Uterus (tissue), 4 donors: Measurements from ENCODE around the gene ZNF438. TPM values are rescaled to one million over a fixed set of nuclear protein-coding genes. Genes with fewer than 3 reads are reported as not detected.
"Not testable (repeated sequence)": the region's sequence is repeated elsewhere in the genome, so short reads cannot be mapped to it uniquely, and the experiment has no call there.

ENCODE experiments used
- DNase-seq, 2 donors: peaks; one replicate each; pipeline ENCODE4 v3.0.0-alpha.2; 2019 to 2020
- H3K27ac ChIP-seq, 2 donors: fragments of 200-600 bp; sonication (generic); 1 replicate in 1 of 2; 2 replicates in 1 of 2; pipeline ENCODE4 v1.5.1; 2016 to 2018
- H3K27me3 ChIP-seq, 2 donors: fragments of 200-600 bp; sonication (generic); one replicate each; pipeline ENCODE4 v1.5.1; 2018 to 2019; ENCODE audit warnings: control low read depth in 1 of 2
- H3K36me3 ChIP-seq, 2 donors: fragments of 200-600 bp; sonication (generic); one replicate each; pipeline ENCODE4 v1.5.1; 2019; ENCODE audit warnings: control low read depth in 1 of 2
- H3K4me1 ChIP-seq, 2 donors: fragments of 200-600 bp; sonication (generic); one replicate each; pipeline ENCODE4 v1.5.1; 2018 to 2019; ENCODE audit warnings: control low read depth in 1 of 2
- H3K4me3 ChIP-seq, 2 donors: fragments of 200-600 bp; sonication (generic); 1 replicate in 1 of 2; 2 replicates in 1 of 2; pipeline ENCODE4 v1.5.1; 2018 to 2019; ENCODE audit warnings: mild to moderate bottlenecking in 1 of 2
- H3K9me3 ChIP-seq, 2 donors: fragments of 200-600 bp; sonication (generic); one replicate each; pipeline ENCODE4 v1.5.1; 2019; ENCODE audit warnings: control low read depth in 1 of 2
- POLR2A ChIP-seq, 2 donors: fragments of 450-650 bp; IDR thresholded peaks; one replicate each; pipeline ENCODE4 v1.6.1; 2016; ENCODE audit warnings: antibody characterized with exemption in 2 of 2, mild to moderate bottlenecking in 1 of 2, moderate library complexity in 1 of 2
- intact Hi-C: fragments of 100-400 bp; cut with DNase I; formaldehyde crosslinking; loops from one replicate; pipeline ENCODE4 v1.15.1; 2023; ENCODE audit warnings: low total_unique reads
- total RNA-seq, 4 donors: library from RNA; depleted of rRNA in 3 of 4; stranded (reverse); fragments of >200 nt in 3 of 4; gene quantifications; one replicate each; pipeline versions ENCODE4 v1.1.0 to v1.2.4, GENCODE V29; 2014 to 2023
- TF ChIP-seq, protein P1 (sequence below), 4 experiments: fragments of 200-600 bp in 2 of 4; fragments of 450-650 bp in 2 of 4; sonication (generic) in 2 of 4; IDR thresholded peaks; one replicate each; pipeline ENCODE4 v1.5.1; 2016 to 2019; ENCODE audit warnings: antibody characterized with exemption in 4 of 4, mild to moderate bottlenecking in 2 of 4, moderate library complexity in 1 of 4
- donor health status: DM: yes; HTN: yes; CAD: no.

The ZNF438 gene
- total RNA-seq, 4 donors from 2014 or later, result 5.8 to 24.6 (median 18.4) TPM

DNA sequence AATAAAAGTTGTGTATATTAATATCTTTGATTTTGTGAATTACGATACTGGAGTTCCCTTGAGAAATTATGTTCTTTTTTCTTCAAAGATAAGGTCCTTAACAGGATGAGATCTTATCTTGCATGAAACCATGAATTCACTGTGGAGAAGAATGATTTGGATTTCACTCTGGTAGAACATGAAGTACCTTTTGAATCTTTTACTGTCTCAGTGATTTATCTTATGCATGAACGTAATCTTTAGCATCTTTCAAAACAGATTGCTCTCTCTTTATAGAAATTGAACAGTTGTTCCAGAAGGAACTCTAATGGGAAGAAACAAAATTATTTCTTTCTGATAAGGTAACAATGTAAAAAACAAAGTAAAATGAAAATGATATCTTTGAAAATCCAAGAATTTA, 11.0 kb upstream of the ZNF438 start:
- Histone ChIP-seq H3K4me1 (no peaks in the 10 kb centered on the region), H3K4me3 (no peak overlapping the region), H3K27me3 (no peaks in the 10 kb centered on the region), H3K36me3 (no peaks in the 10 kb centered on the region), H3K9me3 (no peaks in the 10 kb centered on the region), H3K27ac (peak overlapping the region in 1 of 2 donors; percentile 27)
- DNase-seq, result no peak
- intact Hi-C loops, result no loop called here
- TF ChIP-seq, protein P1, sequence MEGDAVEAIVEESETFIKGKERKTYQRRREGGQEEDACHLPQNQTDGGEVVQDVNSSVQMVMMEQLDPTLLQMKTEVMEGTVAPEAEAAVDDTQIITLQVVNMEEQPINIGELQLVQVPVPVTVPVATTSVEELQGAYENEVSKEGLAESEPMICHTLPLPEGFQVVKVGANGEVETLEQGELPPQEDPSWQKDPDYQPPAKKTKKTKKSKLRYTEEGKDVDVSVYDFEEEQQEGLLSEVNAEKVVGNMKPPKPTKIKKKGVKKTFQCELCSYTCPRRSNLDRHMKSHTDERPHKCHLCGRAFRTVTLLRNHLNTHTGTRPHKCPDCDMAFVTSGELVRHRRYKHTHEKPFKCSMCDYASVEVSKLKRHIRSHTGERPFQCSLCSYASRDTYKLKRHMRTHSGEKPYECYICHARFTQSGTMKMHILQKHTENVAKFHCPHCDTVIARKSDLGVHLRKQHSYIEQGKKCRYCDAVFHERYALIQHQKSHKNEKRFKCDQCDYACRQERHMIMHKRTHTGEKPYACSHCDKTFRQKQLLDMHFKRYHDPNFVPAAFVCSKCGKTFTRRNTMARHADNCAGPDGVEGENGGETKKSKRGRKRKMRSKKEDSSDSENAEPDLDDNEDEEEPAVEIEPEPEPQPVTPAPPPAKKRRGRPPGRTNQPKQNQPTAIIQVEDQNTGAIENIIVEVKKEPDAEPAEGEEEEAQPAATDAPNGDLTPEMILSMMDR (IDR thresholded peaks at IDR 0.05), result no peak
- TF ChIP-seq POLR2A (IDR thresholded peaks at IDR 0.05), result no peak

GRCh38 chr10:31041011-31041410, 9.3 kb upstream of the ZNF438 start:
- no peaks in the 10 kb centered on the region for H3K27me3 ChIP-seq
- intact Hi-C loops, result no loop called here
- H3K4me1 ChIP-seq, result no peaks in the 10 kb centered on the region
- no peak overlapping the region for H3K4me3 ChIP-seq
- H3K36me3 ChIP-seq, result no peaks in the 10 kb centered on the region
- no peaks in the 10 kb centered on the region for H3K9me3 ChIP-seq
- TF ChIP-seq, protein P1 (IDR thresholded peaks at IDR 0.05), result no peak
- no peak for TF ChIP-seq POLR2A (IDR thresholded peaks at IDR 0.05)
- no peak overlapping the region for H3K27ac ChIP-seq
- no peak for DNase-seq

- not testable (repeated sequence) for H3K27me3 ChIP-seq, DNase-seq, H3K9me3 ChIP-seq, H3K4me3 ChIP-seq, H3K36me3 ChIP-seq, H3K4me1 ChIP-seq, H3K27ac ChIP-seq
- intact Hi-C loops, result loop anchor here (10.0 kb wide), 1 partner anchor 254 kb away; no protein-coding TSS in a partner anchor
Observed at GRCh38 chr10:31039006-31039405, 7.3 kb upstream of the ZNF438 start.

DNA sequence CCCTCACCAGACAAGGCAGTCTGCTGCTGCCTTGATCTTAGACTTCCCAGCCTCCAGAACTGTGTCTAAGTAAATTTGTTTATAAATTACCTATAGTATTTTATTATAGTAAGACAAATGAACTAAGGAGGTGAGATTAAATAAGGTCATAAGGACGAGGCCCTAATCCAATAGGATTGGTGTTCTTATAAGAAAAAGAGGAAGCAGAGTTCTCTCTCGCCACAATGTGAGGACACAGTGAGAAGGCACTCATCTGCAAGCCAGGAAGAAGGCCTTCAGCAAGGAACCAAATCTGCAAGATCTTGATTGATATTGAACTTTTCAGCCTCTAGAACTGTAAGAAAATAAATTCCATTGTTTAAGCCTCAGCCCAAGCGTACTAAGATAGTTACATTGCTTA, 6.1 kb upstream of the ZNF438 start:
- Histone ChIP-seq H3K4me3 (no peak overlapping the region), H3K36me3 (no peaks in the 10 kb centered on the region), H3K27me3 (no peaks in the 10 kb centered on the region), H3K9me3 (no peaks in the 10 kb centered on the region), H3K27ac (no peak overlapping the region), H3K4me1 (peaks cover 0 to 7% of the 10 kb centered on the region in 2 donors)
- TF ChIP-seq POLR2A (IDR thresholded peaks at IDR 0.05), result no peak
- TF ChIP-seq, protein P1 (IDR thresholded peaks at IDR 0.05), result no peak
- intact Hi-C loops, result loop anchor here (10.0 kb wide), 1 partner anchor 253 kb away; no protein-coding TSS in a partner anchor
- DNase-seq, result no peak

DNA sequence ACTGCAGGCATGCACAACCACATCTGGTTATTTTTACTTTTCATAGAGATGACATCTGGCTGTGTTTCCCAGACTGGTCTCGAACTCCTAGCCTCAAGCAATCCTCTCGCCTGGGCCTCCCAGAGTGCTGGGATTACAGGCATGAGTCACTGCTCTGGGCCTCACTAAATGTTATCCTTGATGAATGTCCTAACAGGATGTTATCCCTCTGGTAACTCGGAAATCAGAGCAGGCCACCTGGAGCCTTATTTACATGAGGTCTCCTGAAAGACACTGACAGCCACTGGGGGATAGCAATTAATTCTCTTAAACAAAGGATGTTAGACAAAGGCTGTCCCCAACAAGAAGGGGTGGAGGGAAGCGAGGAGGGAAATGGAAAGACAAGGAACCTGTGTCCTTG, 4.5 kb upstream of the ZNF438 start:
- no peaks in the 10 kb centered on the region for H3K9me3 ChIP-seq
- H3K4me1 ChIP-seq, result peaks cover 0 to 7% of the 10 kb centered on the region in 2 donors
- TF ChIP-seq, protein P1 (IDR thresholded peaks at IDR 0.05), result no peak
- no peak for TF ChIP-seq POLR2A (IDR thresholded peaks at IDR 0.05)
- no peaks in the 10 kb centered on the region for H3K36me3 ChIP-seq
- H3K27me3 ChIP-seq, result no peaks in the 10 kb centered on the region
- peak overlapping the region in 1 of 2 donors; percentile 30 for H3K27ac ChIP-seq
- intact Hi-C loops, result loop anchor here (10.0 kb wide), 1 partner anchor 251 kb away; no protein-coding TSS in a partner anchor
- DNase-seq, result no peak
- H3K4me3 ChIP-seq, result no peak overlapping the region
